OCI-LY7 (cell line): ENCODE data around the gene PTCD1. TPM values are rescaled to one million over a fixed set of nuclear protein-coding genes. Genes with fewer than 3 reads are reported as not detected.

Experiments
- BruUV-seq: library from RNA; stranded (reverse); fragments of 400-500 nt; replicated peaks from 2 replicates; lab custom pipeline; 2021; lab: Mats Ljungman, UMichigan
- CTCF ChIA-PET: fragments of 300-600 bp; sonication (Branson Sonifier 250); formaldehyde crosslinking; loops from one replicate; lab custom pipeline; 2022; ENCODE audit warnings: antibody characterized with exemption; ENCODE audit not compliant: unreplicated experiment; lab: Charles Lee
- POLR2A ChIA-PET: fragments of 300-600 bp; sonication (Branson Sonifier 250); formaldehyde crosslinking; loops from one replicate; lab custom pipeline; 2022; ENCODE audit warnings: antibody characterized with exemption; lab: Charles Lee
- DNase-seq: peaks from one replicate; pipeline ENCODE4 v3.0.0-alpha.2; 2015; ENCODE audit warnings: low spot score
- H2AFZ ChIP-seq: fragments of 200-600 bp; sonication (generic), shearing (Covaris generic); 2 replicates; pipeline ENCODE4 v1.6.1; 2014; ENCODE audit warnings: mild to moderate bottlenecking, antibody characterized with exemption, low read length, moderate library complexity
- H3K27ac ChIP-seq: fragments of 200-600 bp; sonication (generic); 2 replicates; pipeline ENCODE4 v1.5.1; 2014; ENCODE audit warnings: mixed run types, low read depth, mild to moderate bottlenecking, moderate library complexity, low read length, inconsistent platforms; ENCODE audit not compliant: poor library complexity, severe bottlenecking
- H3K36me3 ChIP-seq: fragments of 200-600 bp; sonication (generic); 2 replicates; pipeline ENCODE4 v1.6.1; 2014; ENCODE audit warnings: mild to moderate bottlenecking, antibody characterized with exemption, low read length, moderate library complexity, mixed read lengths; ENCODE audit not compliant: insufficient read depth
- H3K4me1 ChIP-seq: fragments of 200-600 bp; sonication (generic); 2 replicates; pipeline ENCODE4 v1.5.1; 2014; ENCODE audit warnings: mild to moderate bottlenecking, low read length; ENCODE audit not compliant: insufficient read depth, poor library complexity, severe bottlenecking
- H3K4me2 ChIP-seq: fragments of 200-600 bp; sonication (generic); 2 replicates; pipeline ENCODE4 v1.6.1; 2014; ENCODE audit warnings: mild to moderate bottlenecking, low read length
- H3K4me3 ChIP-seq: fragments of 200-600 bp; sonication (generic); 2 replicates; pipeline ENCODE4 v1.5.1; 2014; ENCODE audit warnings: mild to moderate bottlenecking, low read depth, low read length; ENCODE audit not compliant: poor library complexity, severe bottlenecking
- H3K79me2 ChIP-seq: fragments of 200-600 bp; sonication (generic); 2 replicates; pipeline ENCODE4 v1.6.1; 2016; ENCODE audit warnings: low read depth, mild to moderate bottlenecking, low read length, moderate library complexity, mixed read lengths; ENCODE audit not compliant: insufficient read depth
- H3K9me2 ChIP-seq: fragments of 200-600 bp; sonication (generic); 2 replicates; pipeline ENCODE4 v1.6.1; 2016; ENCODE audit warnings: mild to moderate bottlenecking, low read length, mixed read lengths; ENCODE audit not compliant: insufficient read depth
- H3K9me3 ChIP-seq: fragments of 200-600 bp; sonication (generic); 2 replicates; pipeline ENCODE4 v1.6.1; 2014; ENCODE audit warnings: mild to moderate bottlenecking, mixed run types, low read length, mixed read lengths
- H4K20me1 ChIP-seq: fragments of 200-600 bp; sonication (generic); 2 replicates; pipeline ENCODE4 v1.6.1; 2014; ENCODE audit warnings: mild to moderate bottlenecking, antibody characterized with exemption, low read length, moderate library complexity, mixed read lengths; ENCODE audit not compliant: insufficient read depth
- CTCF ChIP-seq: fragments of 200-600 bp; sonication (generic); conservative IDR thresholded peaks from 2 replicates; pipeline ENCODE4 v1.5.1; 2014; ENCODE audit warnings: mild to moderate bottlenecking, antibody characterized with exemption, low read length, moderate library complexity, mixed read lengths
- EZH2phosphoT487 ChIP-seq: fragments of 200-600 bp; sonication (generic); IDR thresholded peaks from 2 replicates; pipeline ENCODE4 v1.6.1; 2018; ENCODE audit warnings: low read depth, borderline replicate concordance, mild to moderate bottlenecking, mixed run types, antibody characterized with exemption, low read length, moderate library complexity, mixed read lengths
- intact Hi-C: fragments of 100-400 bp; cut with micrococcal nuclease; formaldehyde crosslinking; loops from one replicate; pipeline ENCODE4 v1.10.0; 2022; ENCODE audit not compliant: unreplicated experiment
- total RNA-seq, 2 experiments: library from RNA; depleted of rRNA in 1 of 2; stranded (reverse); fragments of >200 nt in 1 of 2; shearing (Covaris generic) in 1 of 2; gene quantifications; 2 replicates each; pipeline ENCODE4 v1.2.3, GENCODE V29; 2014 to 2022

Gene PTCD1
- total RNA-seq, 2 experiments from 2014 or later, result 11.0 to 11.3 TPM

- Histone ChIP-seq H2AFZ (0 out of 2 replicates have a peak overlapping the region, but pooled peaks have one; percentile 5), H3K79me2 (peaks cover 67% of the 10 kb centered on the region), H3K4me3 (peak overlapping the region; percentile 92), H3K9me2 (no peaks in the 10 kb centered on the region), H3K4me2 (peak overlapping the region; percentile 95), H3K27ac (peak overlapping the region; percentile 69), H3K4me1 (peaks cover 32% of the 10 kb centered on the region), H4K20me1 (peaks cover 22% of the 10 kb centered on the region), H3K9me3 (no peaks in the 10 kb centered on the region), H3K36me3 (peaks cover 55% of the 10 kb centered on the region)
- DNase-seq, result peak; percentile 33
- TF ChIP-seq CTCF, result no peak
- TF ChIP-seq EZH2phosphoT487, result no peak
- ChIA-PET CTCF (interaction anchor here (0.6 to 1.2 kb wide), 3 partner anchors 9 to 82 kb away, joined by 3 read pairs; no protein-coding TSS in a partner anchor), POLR2A (interaction anchor here (0.5 to 2.7 kb wide), 14 partner anchors 8 to 403 kb away, joined by 3 to 11 read pairs (median 4); partner anchors contain the start of genes ARPC1A, ATP5MF and PTCD1)
- BruUV-seq, result no TSS peak
- intact Hi-C loops, result loop anchor here (1.0 to 5.0 kb wide), 3 partner anchors 27 to 36 kb away; partner anchors contain the start of genes ARPC1B, CPSF4 and PTCD1
Observed at GRCh38 chr7:99407872-99408378, 30.7 kb downstream of the PTCD1 start.

- intact Hi-C loops, result loop anchor here (1.0 to 5.0 kb wide), 2 partner anchors 34 to 80 kb away; partner anchors contain the start of gene ARPC1B
- H4K20me1 ChIP-seq, result peaks cover 22% of the 10 kb centered on the region
- peaks cover 67% of the 10 kb centered on the region for H3K79me2 ChIP-seq
- no peaks in the 10 kb centered on the region for H3K9me2 ChIP-seq
- peaks cover 32% of the 10 kb centered on the region for H3K4me1 ChIP-seq
- DNase-seq, result peak; percentile 66
- POLR2A ChIA-PET, result interaction anchor here (0.6 to 2.7 kb wide), 6 partner anchors 12 to 345 kb away, joined by 3 to 8 read pairs (median 5); partner anchors contain the start of gene ARPC1A
- peaks cover 55% of the 10 kb centered on the region for H3K36me3 ChIP-seq
- peak overlapping the region; percentile 92 for H3K4me3 ChIP-seq
- TF ChIP-seq EZH2phosphoT487 (no peak), CTCF (peak; percentile 62)
- BruUV-seq, result no TSS peak
- CTCF ChIA-PET, result interaction anchor here (1.0 kb wide), 1 partner anchor 42 kb away, joined by 3 read pairs; no protein-coding TSS in a partner anchor
- H3K27ac ChIP-seq, result peak overlapping the region; percentile 69
- no peaks in the 10 kb centered on the region for H3K9me3 ChIP-seq
- H2AFZ ChIP-seq, result no peak overlapping the region
- H3K4me2 ChIP-seq, result peak overlapping the region; percentile 95
Observed at GRCh38 chr7:99406557-99406956, 32.0 kb downstream of the PTCD1 start.

GRCh38 chr7:99404977-99405320, 33.6 kb downstream of the PTCD1 start:
- Histone ChIP-seq H2AFZ (no peak overlapping the region), H3K9me3 (no peaks in the 10 kb centered on the region), H3K36me3 (peaks cover 56% of the 10 kb centered on the region), H3K27ac (no peak overlapping the region), H3K4me1 (peaks cover 20% of the 10 kb centered on the region), H3K79me2 (peaks cover 51% of the 10 kb centered on the region), H3K4me2 (no peak overlapping the region), H3K4me3 (no peak overlapping the region), H3K9me2 (no peaks in the 10 kb centered on the region), H4K20me1 (peaks cover 13% of the 10 kb centered on the region)
- CTCF ChIA-PET, result no interaction called here
- intact Hi-C loops, result loop anchor here (5.0 kb wide), 1 partner anchor 33 kb away; the partner anchor contains the start of gene ARPC1B
- no TSS peak for BruUV-seq
- no peak for TF ChIP-seq EZH2phosphoT487
- no peak for TF ChIP-seq CTCF
- no peak for DNase-seq
- POLR2A ChIA-PET, result interaction anchor here (1.3 kb wide), 1 partner anchor 11 kb away, joined by 3 read pairs; no protein-coding TSS in a partner anchor
